Measurements from ENCODE around the gene ESF1.

DNA sequence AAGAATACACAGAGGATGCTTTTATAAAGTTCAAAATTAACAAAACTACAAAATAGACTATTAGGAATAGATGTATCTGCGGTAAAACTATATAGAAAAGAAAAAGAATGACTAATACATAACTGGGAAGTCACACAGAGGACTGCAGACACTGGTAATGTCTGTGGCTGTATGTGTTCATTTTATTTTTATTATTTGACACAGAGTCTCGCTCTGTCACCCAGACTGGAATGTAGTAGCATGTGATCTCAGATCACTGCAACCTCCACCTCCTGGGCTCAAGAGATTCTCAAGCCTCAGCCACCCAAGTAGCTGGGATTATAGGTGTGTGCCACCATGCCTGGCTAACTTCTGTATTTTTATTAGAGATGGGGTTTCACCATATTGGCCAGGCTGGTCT lies 38.9 kb downstream of the ESF1 start:
- TF ChIP-seq CTCF (IDR thresholded peaks at IDR 0.05) (no peak), REST (IDR thresholded peaks at IDR 0.05) (no peak), POLR2A (IDR thresholded peaks at IDR 0.05; ENCODE audit: low read length) (no peak), SMC3 (IDR thresholded peaks at IDR 0.05) (no peak), ESRRA (IDR thresholded peaks at IDR 0.05; ENCODE audit: borderline replicate concordance, low read length) (no peak), MYC (IDR thresholded peaks at IDR 0.05; ENCODE audit: borderline replicate concordance, low read length) (no peak), HDAC2 (IDR thresholded peaks at IDR 0.05) (no peak), JUNB (IDR thresholded peaks at IDR 0.05) (no peak), NR3C1 (IDR thresholded peaks at IDR 0.05) (no peak), HOXA7 (CRISPR knock-in tag; IDR thresholded peaks at IDR 0.05) (no peak), CEBPB (IDR thresholded peaks at IDR 0.05) (no peak), EP300 (IDR thresholded peaks at IDR 0.05) (no peak), MAZ (IDR thresholded peaks at IDR 0.05; ENCODE audit: borderline replicate concordance, low read depth, low read length) (no peak)
- TF ChIP-seq, protein P1, sequence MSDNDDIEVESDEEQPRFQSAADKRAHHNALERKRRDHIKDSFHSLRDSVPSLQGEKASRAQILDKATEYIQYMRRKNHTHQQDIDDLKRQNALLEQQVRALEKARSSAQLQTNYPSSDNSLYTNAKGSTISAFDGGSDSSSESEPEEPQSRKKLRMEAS (IDR thresholded peaks at IDR 0.05) = no peak

All from A549 (cell line).